ENCODE data around the gene SPG7. TPM values are rescaled to one million over a fixed set of nuclear protein-coding genes. Genes with fewer than 3 reads are reported as not detected.

SPG7 gene
- total and polyA plus RNA-seq, 9 of the 15 experiments (the other 6 are each of a cell fraction or from before 2014, with no cell fraction given), result 5.8 to 89.1 (median 49.4) TPM

DNA sequence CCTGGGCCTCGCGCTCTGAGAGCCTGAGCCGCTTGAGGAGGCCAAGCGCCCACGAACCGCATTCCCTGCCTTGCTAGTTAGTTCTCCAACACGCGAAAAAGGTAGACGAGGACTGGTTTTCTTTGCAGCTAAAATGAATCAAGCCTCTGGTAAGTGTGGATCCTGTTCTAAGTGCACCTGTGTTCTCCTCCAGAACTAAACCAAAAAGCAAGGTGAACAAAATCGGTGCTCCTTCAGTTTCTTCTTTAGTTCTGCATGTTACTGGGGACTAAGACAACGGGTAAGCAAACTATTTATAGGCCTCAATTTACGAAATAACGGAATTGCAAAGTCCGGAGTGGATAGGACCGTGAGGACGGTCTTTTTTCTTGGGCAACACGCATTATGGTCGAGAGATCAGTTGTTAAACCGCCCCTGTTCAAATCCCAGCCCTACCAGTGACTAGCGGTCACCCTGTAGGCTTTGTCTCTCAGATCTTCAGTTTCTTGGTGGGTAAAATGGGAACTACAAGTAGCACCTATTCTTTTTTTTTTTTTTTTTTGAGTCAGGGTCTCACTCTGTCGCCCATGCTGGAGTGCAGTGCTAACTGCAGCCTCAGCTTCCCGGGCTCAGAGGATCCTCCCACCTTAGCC, 16.8 kb upstream of the SPG7 start (continued):
- TF ChIP-seq, protein P1, sequence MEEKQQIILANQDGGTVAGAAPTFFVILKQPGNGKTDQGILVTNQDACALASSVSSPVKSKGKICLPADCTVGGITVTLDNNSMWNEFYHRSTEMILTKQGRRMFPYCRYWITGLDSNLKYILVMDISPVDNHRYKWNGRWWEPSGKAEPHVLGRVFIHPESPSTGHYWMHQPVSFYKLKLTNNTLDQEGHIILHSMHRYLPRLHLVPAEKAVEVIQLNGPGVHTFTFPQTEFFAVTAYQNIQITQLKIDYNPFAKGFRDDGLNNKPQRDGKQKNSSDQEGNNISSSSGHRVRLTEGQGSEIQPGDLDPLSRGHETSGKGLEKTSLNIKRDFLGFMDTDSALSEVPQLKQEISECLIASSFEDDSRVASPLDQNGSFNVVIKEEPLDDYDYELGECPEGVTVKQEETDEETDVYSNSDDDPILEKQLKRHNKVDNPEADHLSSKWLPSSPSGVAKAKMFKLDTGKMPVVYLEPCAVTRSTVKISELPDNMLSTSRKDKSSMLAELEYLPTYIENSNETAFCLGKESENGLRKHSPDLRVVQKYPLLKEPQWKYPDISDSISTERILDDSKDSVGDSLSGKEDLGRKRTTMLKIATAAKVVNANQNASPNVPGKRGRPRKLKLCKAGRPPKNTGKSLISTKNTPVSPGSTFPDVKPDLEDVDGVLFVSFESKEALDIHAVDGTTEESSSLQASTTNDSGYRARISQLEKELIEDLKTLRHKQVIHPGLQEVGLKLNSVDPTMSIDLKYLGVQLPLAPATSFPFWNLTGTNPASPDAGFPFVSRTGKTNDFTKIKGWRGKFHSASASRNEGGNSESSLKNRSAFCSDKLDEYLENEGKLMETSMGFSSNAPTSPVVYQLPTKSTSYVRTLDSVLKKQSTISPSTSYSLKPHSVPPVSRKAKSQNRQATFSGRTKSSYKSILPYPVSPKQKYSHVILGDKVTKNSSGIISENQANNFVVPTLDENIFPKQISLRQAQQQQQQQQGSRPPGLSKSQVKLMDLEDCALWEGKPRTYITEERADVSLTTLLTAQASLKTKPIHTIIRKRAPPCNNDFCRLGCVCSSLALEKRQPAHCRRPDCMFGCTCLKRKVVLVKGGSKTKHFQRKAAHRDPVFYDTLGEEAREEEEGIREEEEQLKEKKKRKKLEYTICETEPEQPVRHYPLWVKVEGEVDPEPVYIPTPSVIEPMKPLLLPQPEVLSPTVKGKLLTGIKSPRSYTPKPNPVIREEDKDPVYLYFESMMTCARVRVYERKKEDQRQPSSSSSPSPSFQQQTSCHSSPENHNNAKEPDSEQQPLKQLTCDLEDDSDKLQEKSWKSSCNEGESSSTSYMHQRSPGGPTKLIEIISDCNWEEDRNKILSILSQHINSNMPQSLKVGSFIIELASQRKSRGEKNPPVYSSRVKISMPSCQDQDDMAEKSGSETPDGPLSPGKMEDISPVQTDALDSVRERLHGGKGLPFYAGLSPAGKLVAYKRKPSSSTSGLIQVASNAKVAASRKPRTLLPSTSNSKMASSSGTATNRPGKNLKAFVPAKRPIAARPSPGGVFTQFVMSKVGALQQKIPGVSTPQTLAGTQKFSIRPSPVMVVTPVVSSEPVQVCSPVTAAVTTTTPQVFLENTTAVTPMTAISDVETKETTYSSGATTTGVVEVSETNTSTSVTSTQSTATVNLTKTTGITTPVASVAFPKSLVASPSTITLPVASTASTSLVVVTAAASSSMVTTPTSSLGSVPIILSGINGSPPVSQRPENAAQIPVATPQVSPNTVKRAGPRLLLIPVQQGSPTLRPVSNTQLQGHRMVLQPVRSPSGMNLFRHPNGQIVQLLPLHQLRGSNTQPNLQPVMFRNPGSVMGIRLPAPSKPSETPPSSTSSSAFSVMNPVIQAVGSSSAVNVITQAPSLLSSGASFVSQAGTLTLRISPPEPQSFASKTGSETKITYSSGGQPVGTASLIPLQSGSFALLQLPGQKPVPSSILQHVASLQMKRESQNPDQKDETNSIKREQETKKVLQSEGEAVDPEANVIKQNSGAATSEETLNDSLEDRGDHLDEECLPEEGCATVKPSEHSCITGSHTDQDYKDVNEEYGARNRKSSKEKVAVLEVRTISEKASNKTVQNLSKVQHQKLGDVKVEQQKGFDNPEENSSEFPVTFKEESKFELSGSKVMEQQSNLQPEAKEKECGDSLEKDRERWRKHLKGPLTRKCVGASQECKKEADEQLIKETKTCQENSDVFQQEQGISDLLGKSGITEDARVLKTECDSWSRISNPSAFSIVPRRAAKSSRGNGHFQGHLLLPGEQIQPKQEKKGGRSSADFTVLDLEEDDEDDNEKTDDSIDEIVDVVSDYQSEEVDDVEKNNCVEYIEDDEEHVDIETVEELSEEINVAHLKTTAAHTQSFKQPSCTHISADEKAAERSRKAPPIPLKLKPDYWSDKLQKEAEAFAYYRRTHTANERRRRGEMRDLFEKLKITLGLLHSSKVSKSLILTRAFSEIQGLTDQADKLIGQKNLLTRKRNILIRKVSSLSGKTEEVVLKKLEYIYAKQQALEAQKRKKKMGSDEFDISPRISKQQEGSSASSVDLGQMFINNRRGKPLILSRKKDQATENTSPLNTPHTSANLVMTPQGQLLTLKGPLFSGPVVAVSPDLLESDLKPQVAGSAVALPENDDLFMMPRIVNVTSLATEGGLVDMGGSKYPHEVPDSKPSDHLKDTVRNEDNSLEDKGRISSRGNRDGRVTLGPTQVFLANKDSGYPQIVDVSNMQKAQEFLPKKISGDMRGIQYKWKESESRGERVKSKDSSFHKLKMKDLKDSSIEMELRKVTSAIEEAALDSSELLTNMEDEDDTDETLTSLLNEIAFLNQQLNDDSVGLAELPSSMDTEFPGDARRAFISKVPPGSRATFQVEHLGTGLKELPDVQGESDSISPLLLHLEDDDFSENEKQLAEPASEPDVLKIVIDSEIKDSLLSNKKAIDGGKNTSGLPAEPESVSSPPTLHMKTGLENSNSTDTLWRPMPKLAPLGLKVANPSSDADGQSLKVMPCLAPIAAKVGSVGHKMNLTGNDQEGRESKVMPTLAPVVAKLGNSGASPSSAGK (IDR thresholded peaks at IDR 0.05), result no peak
- TF ChIP-seq MIER1 (IDR thresholded peaks at IDR 0.05; ENCODE audit: low read depth) (no peak), ELF4 (CRISPR knock-in tag; IDR thresholded peaks at IDR 0.05) (no peak), ZNF140 (CRISPR knock-in tag; IDR thresholded peaks at IDR 0.05) (no peak), ARID2 (IDR thresholded peaks at IDR 0.05) (no peak), HOXB6 (CRISPR knock-in tag; IDR thresholded peaks at IDR 0.05; ENCODE audit: borderline replicate concordance) (no peak), KDM2B (CRISPR knock-in tag; IDR thresholded peaks at IDR 0.05) (no peak), CBX2 (IDR thresholded peaks at IDR 0.05; ENCODE audit: insufficient read depth, low read length, poor library complexity, severe bottlenecking) (no peak), MCM2 (IDR thresholded peaks at IDR 0.05; ENCODE audit: low read depth) (no peak), STAT5A (IDR thresholded peaks at IDR 0.05; ENCODE audit: borderline replicate concordance, low read length) (no peak), PURB (CRISPR knock-in tag; IDR thresholded peaks at IDR 0.05; ENCODE audit: low read depth) (no peak), ZNF23 (CRISPR knock-in tag; IDR thresholded peaks at IDR 0.05) (no peak)
- TF ChIP-seq, protein P2, sequence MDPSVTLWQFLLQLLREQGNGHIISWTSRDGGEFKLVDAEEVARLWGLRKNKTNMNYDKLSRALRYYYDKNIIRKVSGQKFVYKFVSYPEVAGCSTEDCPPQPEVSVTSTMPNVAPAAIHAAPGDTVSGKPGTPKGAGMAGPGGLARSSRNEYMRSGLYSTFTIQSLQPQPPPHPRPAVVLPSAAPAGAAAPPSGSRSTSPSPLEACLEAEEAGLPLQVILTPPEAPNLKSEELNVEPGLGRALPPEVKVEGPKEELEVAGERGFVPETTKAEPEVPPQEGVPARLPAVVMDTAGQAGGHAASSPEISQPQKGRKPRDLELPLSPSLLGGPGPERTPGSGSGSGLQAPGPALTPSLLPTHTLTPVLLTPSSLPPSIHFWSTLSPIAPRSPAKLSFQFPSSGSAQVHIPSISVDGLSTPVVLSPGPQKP (CRISPR knock-in tag; IDR thresholded peaks at IDR 0.05), result no peak
- TF ChIP-seq, protein P3, sequence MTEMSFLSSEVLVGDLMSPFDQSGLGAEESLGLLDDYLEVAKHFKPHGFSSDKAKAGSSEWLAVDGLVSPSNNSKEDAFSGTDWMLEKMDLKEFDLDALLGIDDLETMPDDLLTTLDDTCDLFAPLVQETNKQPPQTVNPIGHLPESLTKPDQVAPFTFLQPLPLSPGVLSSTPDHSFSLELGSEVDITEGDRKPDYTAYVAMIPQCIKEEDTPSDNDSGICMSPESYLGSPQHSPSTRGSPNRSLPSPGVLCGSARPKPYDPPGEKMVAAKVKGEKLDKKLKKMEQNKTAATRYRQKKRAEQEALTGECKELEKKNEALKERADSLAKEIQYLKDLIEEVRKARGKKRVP (CRISPR knock-in tag; IDR thresholded peaks at IDR 0.05), result no peak
